HEK293 (cell line): ENCODE measurements around the gene POLR2H.

Experiments used
- KLF7 ChIP-seq: fragments of 450-650 bp; formaldehyde crosslinking; IDR thresholded peaks from 2 replicates; pipeline ENCODE4 v1.5.1; 2016; ENCODE audit warnings: missing biosample characterization, missing genetic modification characterization, borderline replicate concordance
- SP2 ChIP-seq: fragments of 450-650 bp; formaldehyde crosslinking; IDR thresholded peaks from 2 replicates; pipeline ENCODE4 v1.5.1; 2016; ENCODE audit warnings: missing biosample characterization, missing genetic modification characterization
- ZFP37 ChIP-seq: fragments of 450-650 bp; formaldehyde crosslinking; IDR thresholded peaks from 2 replicates; pipeline ENCODE4 v1.5.1; 2016; ENCODE audit warnings: missing biosample characterization, missing genetic modification characterization
- ZNF302 ChIP-seq: fragments of 450-650 bp; formaldehyde crosslinking; IDR thresholded peaks from 2 replicates; pipeline ENCODE4 v1.5.1; 2016; ENCODE audit warnings: missing biosample characterization, missing genetic modification characterization, low read depth
- ZNF785 ChIP-seq: fragments of 450-650 bp; formaldehyde crosslinking; IDR thresholded peaks from 2 replicates; pipeline ENCODE4 v1.5.1; 2016; ENCODE audit warnings: missing biosample characterization, missing genetic modification characterization
- TF ChIP-seq, protein P1 (sequence below): fragments of 450-650 bp; formaldehyde crosslinking; IDR thresholded peaks from 2 replicates; pipeline ENCODE4 v1.5.1; 2016; ENCODE audit warnings: missing biosample characterization, missing genetic modification characterization

DNA sequence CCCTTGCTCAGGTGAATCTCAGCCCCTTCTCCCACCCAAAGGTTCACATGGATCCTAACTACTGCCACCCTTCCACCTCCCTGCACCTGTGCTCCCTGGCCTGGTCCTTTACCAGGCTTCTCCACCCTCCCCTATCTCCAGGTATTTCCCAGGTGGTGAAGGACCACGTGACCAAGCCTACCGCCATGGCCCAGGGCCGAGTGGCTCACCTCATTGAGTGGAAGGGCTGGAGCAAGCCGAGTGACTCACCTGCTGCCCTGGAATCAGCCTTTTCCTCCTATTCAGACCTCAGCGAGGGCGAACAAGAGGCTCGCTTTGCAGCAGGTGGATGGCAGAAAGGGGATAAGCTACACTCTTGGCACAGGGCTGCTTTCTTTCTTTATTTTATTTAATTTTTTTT is 19.6 kb upstream of the POLR2H start:
- TF ChIP-seq ZFP37 (tag by site-specific recombination) (no peak), KLF7 (no peak), ZNF302 (tag by site-specific recombination) (no peak), SP2 (tag by site-specific recombination) (no peak), ZNF785 (tag by site-specific recombination) (no peak)
- TF ChIP-seq, protein P1, sequence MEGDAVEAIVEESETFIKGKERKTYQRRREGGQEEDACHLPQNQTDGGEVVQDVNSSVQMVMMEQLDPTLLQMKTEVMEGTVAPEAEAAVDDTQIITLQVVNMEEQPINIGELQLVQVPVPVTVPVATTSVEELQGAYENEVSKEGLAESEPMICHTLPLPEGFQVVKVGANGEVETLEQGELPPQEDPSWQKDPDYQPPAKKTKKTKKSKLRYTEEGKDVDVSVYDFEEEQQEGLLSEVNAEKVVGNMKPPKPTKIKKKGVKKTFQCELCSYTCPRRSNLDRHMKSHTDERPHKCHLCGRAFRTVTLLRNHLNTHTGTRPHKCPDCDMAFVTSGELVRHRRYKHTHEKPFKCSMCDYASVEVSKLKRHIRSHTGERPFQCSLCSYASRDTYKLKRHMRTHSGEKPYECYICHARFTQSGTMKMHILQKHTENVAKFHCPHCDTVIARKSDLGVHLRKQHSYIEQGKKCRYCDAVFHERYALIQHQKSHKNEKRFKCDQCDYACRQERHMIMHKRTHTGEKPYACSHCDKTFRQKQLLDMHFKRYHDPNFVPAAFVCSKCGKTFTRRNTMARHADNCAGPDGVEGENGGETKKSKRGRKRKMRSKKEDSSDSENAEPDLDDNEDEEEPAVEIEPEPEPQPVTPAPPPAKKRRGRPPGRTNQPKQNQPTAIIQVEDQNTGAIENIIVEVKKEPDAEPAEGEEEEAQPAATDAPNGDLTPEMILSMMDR (tag by site-specific recombination) = no peak
